Dendritic cell treated with granulocyte-macrophage colony-stimulating factor and Interleukin-4, amounts not matched to agents 40 ng/mL and 50 ng/mL, for 4 days (primary cell): Measurements from ENCODE around the gene GATAD2A.

Experiments used
- H3K27ac Mint-ChIP-seq: one replicate; pipeline ENCODE4 v1.8.0; 2022; ENCODE audit warnings: mild to moderate bottlenecking, mixed read lengths
- H3K27me3 Mint-ChIP-seq: one replicate; pipeline ENCODE4 v1.8.0; 2022; ENCODE audit warnings: mild to moderate bottlenecking, mixed read lengths
- H3K36me3 Mint-ChIP-seq: one replicate; pipeline ENCODE4 v1.8.0; 2022; ENCODE audit warnings: low read depth, mixed read lengths
- H3K4me1 Mint-ChIP-seq: one replicate; pipeline ENCODE4 v1.8.0; 2022; ENCODE audit warnings: low read depth, mixed read lengths
- H3K4me3 Mint-ChIP-seq: one replicate; pipeline ENCODE4 v1.8.0; 2022; ENCODE audit warnings: mild to moderate bottlenecking, moderate library complexity, mixed read lengths
- H3K9me3 Mint-ChIP-seq: one replicate; pipeline ENCODE4 v1.8.0; 2022; ENCODE audit warnings: mixed read lengths
- intact Hi-C: fragments of 100-400 bp; cut with micrococcal nuclease; formaldehyde crosslinking; loops from one replicate; pipeline ENCODE4 v1.15.0; 2022

GATAD2A gene

GRCh38 chr19:19548915-19549759, 143.7 kb downstream of the GATAD2A start:
- H3K4me3 Mint-ChIP-seq, result no peak overlapping the region
- no peaks in the 10 kb centered on the region for H3K36me3 Mint-ChIP-seq
- H3K9me3 Mint-ChIP-seq, result no peaks in the 10 kb centered on the region
- H3K4me1 Mint-ChIP-seq, result peaks cover 9% of the 10 kb centered on the region
- H3K27me3 Mint-ChIP-seq, result peaks cover 9% of the 10 kb centered on the region
- intact Hi-C loops, result no loop called here
- H3K27ac Mint-ChIP-seq, result no peak overlapping the region

DNA sequence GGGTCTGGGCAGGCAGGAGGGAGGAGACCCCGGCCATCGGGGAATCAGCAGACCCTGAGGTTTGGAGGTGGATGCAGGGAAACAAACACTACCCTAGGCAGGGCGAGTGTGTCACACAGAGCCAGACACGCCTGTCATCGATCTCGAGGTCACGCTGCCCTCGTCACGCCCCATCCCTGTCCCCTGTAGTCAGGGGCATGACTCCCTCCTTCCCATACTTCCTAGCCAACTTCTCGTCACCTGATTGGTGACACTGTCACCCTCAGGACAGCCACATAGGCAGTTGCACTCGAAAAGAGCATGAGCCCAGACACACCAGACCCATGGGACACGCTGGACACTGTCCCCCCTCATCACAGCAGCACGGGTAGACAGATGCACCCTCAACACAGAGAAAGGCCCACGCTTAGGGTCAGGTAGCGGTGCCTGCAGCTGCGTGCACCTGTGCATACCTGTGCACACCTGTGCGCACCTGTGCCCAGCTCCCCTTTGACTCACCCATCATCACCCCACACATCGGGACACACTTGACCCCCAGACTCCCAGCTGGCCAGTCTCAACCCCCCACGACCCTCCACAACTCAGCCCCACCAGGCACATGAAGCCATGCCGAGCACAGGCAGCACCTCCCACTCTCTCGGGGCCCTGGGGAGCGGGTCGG, 144.5 kb downstream of the GATAD2A start:
- H3K9me3 Mint-ChIP-seq, result no peaks in the 10 kb centered on the region
- intact Hi-C loops, result no loop called here
- H3K36me3 Mint-ChIP-seq, result no peaks in the 10 kb centered on the region
- no peak overlapping the region for H3K27ac Mint-ChIP-seq
- no peak overlapping the region for H3K4me3 Mint-ChIP-seq
- H3K27me3 Mint-ChIP-seq, result peaks cover 9% of the 10 kb centered on the region
- peaks cover 9% of the 10 kb centered on the region for H3K4me1 Mint-ChIP-seq

DNA sequence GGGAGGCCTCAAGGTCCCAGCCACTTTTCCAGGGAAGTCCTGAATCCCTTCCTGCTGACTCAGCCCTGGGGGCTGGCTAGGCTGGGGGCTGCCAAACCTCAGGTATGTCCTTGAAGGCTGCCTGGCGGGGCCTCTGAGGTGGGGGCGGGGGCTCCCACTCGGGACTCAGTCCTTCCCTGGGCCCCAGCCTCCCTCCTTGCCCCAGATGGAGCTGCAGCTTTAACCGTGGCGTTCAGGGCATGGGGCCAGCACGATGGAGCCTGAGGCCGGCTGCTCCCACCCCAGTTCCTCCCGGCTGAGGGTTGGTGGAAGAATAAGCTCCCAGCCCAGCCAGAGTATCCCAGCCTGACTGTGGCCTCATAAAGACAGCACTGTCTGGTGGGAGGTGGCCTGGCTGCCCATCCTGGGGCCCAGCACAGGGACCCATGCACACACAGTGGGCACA, 145.0 kb downstream of the GATAD2A start:
- Mint-ChIP-seq H3K27ac (no peak overlapping the region), H3K9me3 (no peaks in the 10 kb centered on the region), H3K4me1 (peaks cover 9% of the 10 kb centered on the region), H3K36me3 (no peaks in the 10 kb centered on the region), H3K4me3 (no peak overlapping the region), H3K27me3 (peaks cover 9% of the 10 kb centered on the region)
- intact Hi-C loops, result no loop called here

GRCh38 chr19:19550972-19551852, 145.7 kb downstream of the GATAD2A start:
- no peak overlapping the region for H3K4me3 Mint-ChIP-seq
- no peaks in the 10 kb centered on the region for H3K36me3 Mint-ChIP-seq
- H3K27ac Mint-ChIP-seq, result no peak overlapping the region
- peaks cover 9% of the 10 kb centered on the region for H3K27me3 Mint-ChIP-seq
- H3K4me1 Mint-ChIP-seq, result peaks cover 9% of the 10 kb centered on the region
- intact Hi-C loops, result no loop called here
- no peaks in the 10 kb centered on the region for H3K9me3 Mint-ChIP-seq

GRCh38 chr19:19551853-19552192, 146.3 kb downstream of the GATAD2A start:
- Mint-ChIP-seq H3K27ac (no peak overlapping the region), H3K27me3 (peaks cover 9% of the 10 kb centered on the region), H3K4me3 (no peak overlapping the region), H3K9me3 (no peaks in the 10 kb centered on the region), H3K36me3 (no peaks in the 10 kb centered on the region), H3K4me1 (peaks cover 9% of the 10 kb centered on the region)
- intact Hi-C loops, result no loop called here

DNA sequence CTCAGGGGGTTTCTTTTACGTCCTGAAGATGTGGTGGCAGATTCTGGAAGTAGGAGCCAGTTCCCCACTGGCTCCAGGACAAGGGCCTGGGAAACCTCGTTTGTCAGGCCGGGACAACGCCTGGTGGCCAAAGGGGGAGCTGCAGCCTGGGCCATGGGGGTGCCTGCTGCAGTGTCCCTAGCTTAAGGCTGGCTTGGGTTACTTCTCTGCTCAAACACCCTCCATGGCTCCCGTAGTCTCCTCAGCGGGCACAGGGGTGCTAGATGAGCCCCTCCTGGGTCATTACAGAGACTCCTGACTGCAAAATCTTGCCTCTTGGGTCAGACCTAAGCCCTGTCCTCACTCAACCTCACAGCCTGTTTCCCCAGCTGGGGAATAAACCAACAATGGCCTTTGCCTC, 147.3 kb downstream of the GATAD2A start:
- no peak overlapping the region for H3K27ac Mint-ChIP-seq
- H3K9me3 Mint-ChIP-seq, result no peaks in the 10 kb centered on the region
- no peaks in the 10 kb centered on the region for H3K36me3 Mint-ChIP-seq
- intact Hi-C loops, result no loop called here
- H3K4me3 Mint-ChIP-seq, result no peak overlapping the region
- peaks cover 9% of the 10 kb centered on the region for H3K27me3 Mint-ChIP-seq
- peaks cover 9% of the 10 kb centered on the region for H3K4me1 Mint-ChIP-seq

DNA sequence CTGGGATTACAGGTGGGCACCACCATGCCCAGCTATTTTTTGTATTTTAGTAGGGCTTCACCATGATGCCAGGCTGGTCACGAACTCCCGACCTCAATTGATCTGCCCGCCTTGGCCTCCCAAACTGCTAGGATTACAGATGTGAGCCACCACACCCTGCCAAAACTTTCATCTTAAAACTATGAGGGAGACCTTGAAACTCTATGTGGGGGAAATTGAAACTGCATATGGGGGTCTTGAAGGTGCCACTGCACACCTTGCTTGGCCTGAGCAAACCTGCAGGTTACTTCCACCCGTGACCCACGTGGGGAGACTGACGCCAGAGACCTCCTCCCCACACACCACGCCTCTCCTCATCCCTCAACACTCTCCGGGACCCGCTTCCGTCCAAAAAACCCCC, 148.2 kb downstream of the GATAD2A start:
- no peaks in the 10 kb centered on the region for H3K36me3 Mint-ChIP-seq
- intact Hi-C loops, result no loop called here
- no peaks in the 10 kb centered on the region for H3K9me3 Mint-ChIP-seq
- peaks cover 9% of the 10 kb centered on the region for H3K4me1 Mint-ChIP-seq
- H3K4me3 Mint-ChIP-seq, result no peak overlapping the region
- no peak overlapping the region for H3K27ac Mint-ChIP-seq
- H3K27me3 Mint-ChIP-seq, result peaks cover 5% of the 10 kb centered on the region

DNA sequence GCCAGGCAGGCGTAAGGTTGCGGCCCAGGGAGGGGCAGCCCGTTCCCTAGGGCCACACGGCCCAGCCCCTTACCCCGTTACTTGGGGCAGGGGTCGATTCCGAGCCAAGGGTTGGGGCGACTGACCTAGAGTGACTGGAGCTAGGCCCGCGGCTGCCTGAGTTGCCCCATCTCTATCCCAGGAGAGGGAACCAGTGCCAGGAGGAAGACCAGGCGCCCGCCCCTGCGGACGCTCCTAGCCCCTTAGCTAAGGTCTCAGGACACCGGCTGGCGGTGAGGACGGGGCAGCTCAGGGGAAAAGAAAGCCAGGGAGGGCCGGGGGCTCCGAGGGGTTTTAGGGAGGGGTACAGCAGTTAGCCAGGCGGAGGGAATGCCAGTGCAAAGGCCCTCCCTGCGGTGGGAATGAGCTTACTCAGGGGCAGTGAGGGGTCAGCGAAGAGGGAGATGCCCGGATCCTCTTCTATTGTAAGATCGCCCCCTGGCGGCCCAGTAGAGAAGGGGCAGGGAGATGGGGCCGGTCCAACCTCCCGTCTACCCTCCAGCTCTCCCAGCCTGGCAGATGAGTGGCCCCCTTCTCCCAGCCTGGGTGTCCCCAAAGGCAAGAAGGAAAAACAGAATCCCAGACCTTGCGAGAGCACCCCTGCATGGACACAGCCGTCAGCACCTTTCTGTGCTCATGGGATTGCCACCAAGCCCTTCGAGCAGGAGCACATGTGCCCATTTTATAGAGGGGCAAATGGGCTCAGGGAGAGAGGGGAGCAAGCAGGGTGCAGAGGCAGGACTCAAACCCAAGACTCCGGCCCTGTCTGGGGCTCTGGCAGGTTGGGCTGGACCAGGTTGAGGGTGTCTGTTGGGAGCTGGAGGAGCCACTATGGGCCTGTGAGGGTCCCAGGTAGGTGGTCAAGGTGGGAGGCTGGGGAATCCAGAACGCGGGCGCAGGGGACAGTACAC, 148.9 kb downstream of the GATAD2A start:
- Mint-ChIP-seq H3K4me1 (peaks cover 3% of the 10 kb centered on the region), H3K27me3 (peaks cover 3% of the 10 kb centered on the region), H3K9me3 (no peaks in the 10 kb centered on the region), H3K36me3 (no peaks in the 10 kb centered on the region), H3K27ac (no peak overlapping the region), H3K4me3 (no peak overlapping the region)
- intact Hi-C loops, result no loop called here

DNA sequence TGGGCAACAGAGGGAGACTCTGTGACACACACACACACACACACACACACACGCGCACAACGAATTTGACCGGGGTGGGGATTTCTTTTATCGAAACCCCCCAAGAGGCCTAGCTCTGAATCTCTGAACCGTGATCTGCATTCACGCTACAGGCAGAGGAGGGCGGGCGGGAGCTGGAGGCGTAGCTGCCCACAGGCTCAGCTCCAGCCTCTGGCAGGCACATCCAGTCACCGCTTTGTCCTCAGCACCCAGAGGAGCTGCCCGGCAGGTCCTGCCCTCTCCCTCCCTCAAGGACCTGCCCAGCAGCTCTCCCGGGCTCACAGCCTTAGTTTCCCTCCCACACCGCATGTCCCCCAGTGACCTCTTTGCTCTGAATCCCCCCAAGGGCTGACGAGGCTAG, 152.6 kb downstream of the GATAD2A start:
- no peaks in the 10 kb centered on the region for H3K36me3 Mint-ChIP-seq
- H3K9me3 Mint-ChIP-seq, result no peaks in the 10 kb centered on the region

More for the DNA sequence above, 152.6 kb downstream of the GATAD2A start:
- H3K4me1 Mint-ChIP-seq, result no peaks in the 10 kb centered on the region
- no peak overlapping the region for H3K27ac Mint-ChIP-seq
- no peaks in the 10 kb centered on the region for H3K27me3 Mint-ChIP-seq
- intact Hi-C loops, result no loop called here
- H3K4me3 Mint-ChIP-seq, result no peak overlapping the region
